GM12874 (cell line): ENCODE measurements around the gene OCA2.

Experiments
- TF ChIP-seq, protein P1 (sequence below): IDR thresholded peaks from 2 replicates; pipeline ENCODE4 v1.5.1; 2011; ENCODE audit warnings: low read depth, mild to moderate bottlenecking, control low read depth, low read length, moderate library complexity; ENCODE audit not compliant: insufficient read depth

Gene OCA2

GRCh38 chr15:27970661-27971392, 128.3 kb downstream of the OCA2 start:
- TF ChIP-seq, protein P1, sequence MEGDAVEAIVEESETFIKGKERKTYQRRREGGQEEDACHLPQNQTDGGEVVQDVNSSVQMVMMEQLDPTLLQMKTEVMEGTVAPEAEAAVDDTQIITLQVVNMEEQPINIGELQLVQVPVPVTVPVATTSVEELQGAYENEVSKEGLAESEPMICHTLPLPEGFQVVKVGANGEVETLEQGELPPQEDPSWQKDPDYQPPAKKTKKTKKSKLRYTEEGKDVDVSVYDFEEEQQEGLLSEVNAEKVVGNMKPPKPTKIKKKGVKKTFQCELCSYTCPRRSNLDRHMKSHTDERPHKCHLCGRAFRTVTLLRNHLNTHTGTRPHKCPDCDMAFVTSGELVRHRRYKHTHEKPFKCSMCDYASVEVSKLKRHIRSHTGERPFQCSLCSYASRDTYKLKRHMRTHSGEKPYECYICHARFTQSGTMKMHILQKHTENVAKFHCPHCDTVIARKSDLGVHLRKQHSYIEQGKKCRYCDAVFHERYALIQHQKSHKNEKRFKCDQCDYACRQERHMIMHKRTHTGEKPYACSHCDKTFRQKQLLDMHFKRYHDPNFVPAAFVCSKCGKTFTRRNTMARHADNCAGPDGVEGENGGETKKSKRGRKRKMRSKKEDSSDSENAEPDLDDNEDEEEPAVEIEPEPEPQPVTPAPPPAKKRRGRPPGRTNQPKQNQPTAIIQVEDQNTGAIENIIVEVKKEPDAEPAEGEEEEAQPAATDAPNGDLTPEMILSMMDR = no peak

DNA sequence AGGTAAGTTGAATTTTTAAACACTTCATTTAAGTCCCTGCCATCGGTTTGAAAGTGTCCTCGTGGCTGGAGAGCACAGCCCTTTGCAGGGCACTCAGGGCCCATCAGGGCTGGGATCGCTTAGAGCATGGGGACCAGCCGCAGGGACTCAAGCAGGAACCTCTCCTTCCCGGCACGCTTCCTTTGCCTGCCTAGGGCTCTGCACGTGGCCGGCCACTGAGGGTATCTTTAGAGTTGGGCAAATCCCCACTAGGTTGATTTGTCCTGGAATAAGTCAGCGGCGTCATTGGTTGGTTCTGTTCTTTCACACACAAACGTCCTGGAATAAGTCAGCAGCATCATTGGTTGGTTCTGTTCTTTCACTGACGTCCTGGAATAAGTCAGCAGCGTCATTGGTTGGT, 131.6 kb downstream of the OCA2 start:
- TF ChIP-seq, protein P1 = no peak

DNA sequence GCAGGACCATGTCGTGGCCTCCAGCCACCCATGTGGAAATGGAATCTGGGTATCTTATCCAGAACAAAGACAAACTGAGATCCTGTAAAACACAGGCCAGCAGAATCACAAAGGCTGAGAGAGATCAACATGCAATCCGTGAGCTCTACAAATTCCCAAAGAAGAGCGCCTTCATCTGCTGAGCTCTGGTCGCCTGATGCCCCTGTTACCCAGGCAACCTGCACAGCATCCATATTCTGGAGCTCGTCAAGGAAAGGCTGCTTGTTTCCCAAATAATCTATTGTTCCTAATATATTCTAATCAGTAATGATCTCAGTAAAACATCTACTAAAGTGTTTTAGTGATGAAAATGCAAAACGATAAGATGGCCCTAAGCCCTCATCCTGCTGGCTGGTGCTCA, 133.6 kb downstream of the OCA2 start:
- TF ChIP-seq, protein P1 = no peak

DNA sequence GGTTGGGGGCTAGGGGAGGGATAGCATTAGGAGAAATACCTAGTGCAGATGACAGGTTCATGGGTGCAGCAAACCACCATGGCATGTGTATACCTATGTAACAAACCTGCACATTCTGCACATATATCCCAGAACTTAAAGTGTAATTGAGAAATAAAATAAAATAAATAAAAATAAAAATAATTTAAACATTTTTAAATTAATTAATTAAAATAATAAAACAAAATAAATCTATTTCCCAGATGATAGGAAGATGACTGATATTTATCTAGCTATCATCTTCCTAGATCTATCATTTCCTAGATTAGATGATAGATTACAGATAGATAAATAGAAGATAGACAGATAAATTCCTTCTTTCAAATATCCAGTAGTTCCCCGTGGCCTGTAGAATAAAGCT, 137.3 kb downstream of the OCA2 start:
- TF ChIP-seq, protein P1 = no peak

GRCh38 chr15:27958911-27959578, 140.1 kb downstream of the OCA2 start:
- TF ChIP-seq, protein P1 = no peak

GRCh38 chr15:27956285-27956684, 142.8 kb downstream of the OCA2 start:
- TF ChIP-seq, protein P1 = no peak

GRCh38 chr15:27955087-27955486, 144.0 kb downstream of the OCA2 start:
- TF ChIP-seq, protein P1 = no peak
